ENCODE data around the gene LIG3. TPM values are rescaled to one million over a fixed set of nuclear protein-coding genes. Genes with fewer than 3 reads are reported as not detected.
"Not testable (repeated sequence)": the region's sequence is repeated elsewhere in the genome, so short reads cannot be mapped to it uniquely, and the experiment has no call there.

Gene LIG3
- total and polyA plus RNA-seq, 9 donors, result 10.9 to 63.2 (median 44.2) TPM

GRCh38 chr17:34996422-34997285 lies 16.3 kb downstream of the LIG3 start:
- TF ChIP-seq POLR2A (IDR thresholded peaks at IDR 0.05), result no peak
- no peak for TF ChIP-seq CTCF (IDR thresholded peaks at IDR 0.05)
- TF ChIP-seq EP300 (IDR thresholded peaks at IDR 0.05), result no peak
- no peaks in the 10 kb centered on the region for H3K9me3 ChIP-seq
- H3K27me3 ChIP-seq, result no peaks in the 10 kb centered on the region
- no peak for DNase-seq
- H3K36me3 ChIP-seq, result no peaks in the 10 kb centered on the region
- intact Hi-C loops (cut with DNase I), result loop anchor here in 1 of 4 donors (10.0 kb wide), 1 partner anchor 88 kb away; no protein-coding TSS in a partner anchor
- no peak overlapping the region for H3K4me3 ChIP-seq
- peak overlapping the region in 1 of 2 donors; percentile 61 for H3K27ac ChIP-seq
- H3K4me1 ChIP-seq (ENCODE audit: insufficient read depth), result peaks cover 6% of the 10 kb centered on the region
- WGBS, 3 donors, result 73 to 87% (median 78%) methylated on average over 3 of the region's 3 CpGs

- Histone ChIP-seq H3K9me3 (no peaks in the 10 kb centered on the region), H3K27ac (peak overlapping the region in 1 of 2 donors; percentile 61), H3K4me3 (no peak overlapping the region), H3K27me3 (no peaks in the 10 kb centered on the region), H3K36me3 (no peaks in the 10 kb centered on the region), H3K4me1 (ENCODE audit: insufficient read depth) (peaks cover 6% of the 10 kb centered on the region)
- 16 to 28% (median 23%) methylated on average over 11 of the region's 11 CpGs for WGBS, 3 donors
- intact Hi-C loops (cut with DNase I), result loop anchor here in 1 of 4 donors (10.0 kb wide), 1 partner anchor 87 kb away; no protein-coding TSS in a partner anchor
- peak; percentile 51 to 80 (median 70) for DNase-seq
- TF ChIP-seq EP300 (IDR thresholded peaks at IDR 0.05) (no peak), POLR2A (IDR thresholded peaks at IDR 0.05) (no peak), CTCF (IDR thresholded peaks at IDR 0.05) (no peak)
Measured at GRCh38 chr17:34997355-34997862, 17.1 kb downstream of the LIG3 start.

GRCh38 chr17:34998205-34998604 lies 17.9 kb downstream of the LIG3 start:
- Histone ChIP-seq H3K27ac (peak overlapping the region in 1 of 2 donors; percentile 61), H3K9me3 (no peaks in the 10 kb centered on the region), H3K27me3 (no peaks in the 10 kb centered on the region), H3K4me1 (ENCODE audit: insufficient read depth) (peaks cover 6% of the 10 kb centered on the region), H3K4me3 (no peak overlapping the region), H3K36me3 (no peaks in the 10 kb centered on the region)
- no peak for TF ChIP-seq EP300 (IDR thresholded peaks at IDR 0.05)
- no peak for TF ChIP-seq POLR2A (IDR thresholded peaks at IDR 0.05)
- TF ChIP-seq CTCF (IDR thresholded peaks at IDR 0.05), result no peak
- no peak for DNase-seq
- intact Hi-C loops (cut with DNase I), result loop anchor here in 1 of 4 donors (10.0 kb wide), 1 partner anchor 87 kb away; no protein-coding TSS in a partner anchor
- 73 to 79% (median 74%) methylated on average over 5 of the region's 5 CpGs for WGBS, 3 donors

GRCh38 chr17:34999456-34999855 lies 19.1 kb downstream of the LIG3 start:
- 96 to 100% (median 96%) methylated on average over 2 of the region's 2 CpGs for WGBS, 3 donors
- Histone ChIP-seq H3K4me1 (ENCODE audit: insufficient read depth) (peaks cover 6% of the 10 kb centered on the region), H3K27ac (no peak overlapping the region), H3K9me3 (no peaks in the 10 kb centered on the region), H3K36me3 (no peaks in the 10 kb centered on the region), H3K27me3 (no peaks in the 10 kb centered on the region), H3K4me3 (no peak overlapping the region)
- no peak for TF ChIP-seq CTCF (IDR thresholded peaks at IDR 0.05)
- no peak for TF ChIP-seq POLR2A (IDR thresholded peaks at IDR 0.05)
- no peak for TF ChIP-seq EP300 (IDR thresholded peaks at IDR 0.05)
- no peak for DNase-seq
- intact Hi-C loops (cut with DNase I), result loop anchor here in 1 of 4 donors (10.0 kb wide), 1 partner anchor 85 kb away; no protein-coding TSS in a partner anchor

- intact Hi-C loops (cut with DNase I); H3K36me3 ChIP-seq; H3K4me3 ChIP-seq; H3K27me3 ChIP-seq; H3K4me1 ChIP-seq (ENCODE audit: insufficient read depth); H3K9me3 ChIP-seq; H3K27ac ChIP-seq; DNase-seq: not testable (repeated sequence)
- 88 to 92% (median 88%) methylated on average over 14 of the region's 14 CpGs for WGBS, 3 donors
Measured at GRCh38 chr17:35000965-35001364, 20.7 kb downstream of the LIG3 start.
